CD4-positive, alpha-beta T cell treated with Interleukin-4 for 1 hour (primary cell): Measurements from ENCODE around the gene FOXM1.

Source experiments
- DNase-seq, 2 donors: peaks; one replicate each; pipeline ENCODE4 v3.0.0-alpha.2; 2020 to 2022

Gene FOXM1

GRCh38 chr12:2834581-2835491, 42.1 kb downstream of the FOXM1 start, which contains the start of gene NRIP2:
Gene NRIP2 (minus strand): TSS chr12:2835035. CDS start chr12:2834983, 52 bp downstream.
- DNase-seq, result no peak

- no peak for DNase-seq
These were observed 43.2 kb downstream of the FOXM1 start for GRCh38 chr12:2833810-2834209.

DNA sequence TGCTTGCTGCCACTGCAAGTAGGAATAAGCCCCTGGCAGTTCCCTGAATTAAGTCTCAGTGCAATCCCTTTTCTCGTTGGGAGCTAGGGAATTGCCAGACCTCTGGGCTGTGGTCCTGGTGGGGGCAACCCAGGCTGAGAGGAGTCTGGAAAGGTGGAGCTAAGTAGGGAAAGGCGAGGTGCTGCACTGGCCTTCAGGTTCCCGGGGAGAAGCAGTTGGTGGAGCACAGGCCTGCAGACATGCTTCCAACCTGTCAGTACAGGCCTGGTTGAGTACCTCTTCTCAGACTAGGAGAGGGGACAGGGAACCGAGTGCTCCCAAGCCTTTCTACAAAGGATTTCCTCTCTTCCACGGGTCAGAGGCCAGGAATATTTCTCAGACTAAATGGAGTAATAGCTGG, 43.6 kb downstream of the FOXM1 start:
- no peak for DNase-seq

- DNase-seq, result no peak
These were observed 44.3 kb downstream of the FOXM1 start for GRCh38 chr12:2832550-2833127.

DNA sequence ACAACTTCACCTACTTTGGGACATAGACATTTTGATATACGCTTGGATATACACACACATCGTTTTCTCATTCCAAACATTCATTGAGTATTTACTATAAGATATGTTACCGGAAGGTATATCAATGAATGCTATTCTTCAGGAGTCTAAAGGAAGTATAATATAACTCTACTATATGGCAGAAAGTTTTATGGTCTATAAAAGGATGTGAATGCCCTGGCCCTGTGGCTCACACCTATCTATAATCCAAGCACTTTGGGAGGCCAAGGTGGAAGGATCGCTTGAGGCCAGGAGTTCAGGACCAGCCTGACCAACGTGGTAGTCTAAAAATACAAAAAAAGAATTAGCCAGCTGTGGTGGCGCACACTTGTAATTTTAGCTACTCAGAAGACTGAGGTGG, 47.7 kb downstream of the FOXM1 start:
- DNase-seq, result no peak

- DNase-seq, result no peak
These were observed 50.1 kb downstream of the FOXM1 start for GRCh38 chr12:2826721-2827515.

DNA sequence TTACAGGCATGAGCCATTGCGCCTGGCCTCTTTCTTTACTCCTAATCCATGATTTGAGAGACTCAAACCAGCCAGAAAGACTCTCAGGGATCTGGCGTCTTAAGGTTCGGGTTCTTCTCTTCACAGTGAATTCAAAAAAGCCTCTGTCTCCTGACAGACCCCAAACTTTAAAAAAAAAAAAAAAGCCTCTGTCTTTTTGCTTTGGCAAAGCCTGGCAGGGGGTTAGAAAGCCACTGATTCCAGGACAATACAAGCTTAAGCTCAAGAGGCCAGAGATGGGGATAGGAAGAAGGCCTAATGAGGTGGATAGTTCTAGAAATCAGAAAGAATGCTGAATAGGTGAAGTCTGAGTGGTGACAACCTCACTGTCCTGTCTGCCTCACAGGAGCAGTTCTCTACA, 50.9 kb downstream of the FOXM1 start:
- DNase-seq, result no peak

- no peak for DNase-seq
These were observed 51.8 kb downstream of the FOXM1 start for GRCh38 chr12:2825132-2825531.

- no peak for DNase-seq
These were observed 52.4 kb downstream of the FOXM1 start for GRCh38 chr12:2824541-2824940.

DNA sequence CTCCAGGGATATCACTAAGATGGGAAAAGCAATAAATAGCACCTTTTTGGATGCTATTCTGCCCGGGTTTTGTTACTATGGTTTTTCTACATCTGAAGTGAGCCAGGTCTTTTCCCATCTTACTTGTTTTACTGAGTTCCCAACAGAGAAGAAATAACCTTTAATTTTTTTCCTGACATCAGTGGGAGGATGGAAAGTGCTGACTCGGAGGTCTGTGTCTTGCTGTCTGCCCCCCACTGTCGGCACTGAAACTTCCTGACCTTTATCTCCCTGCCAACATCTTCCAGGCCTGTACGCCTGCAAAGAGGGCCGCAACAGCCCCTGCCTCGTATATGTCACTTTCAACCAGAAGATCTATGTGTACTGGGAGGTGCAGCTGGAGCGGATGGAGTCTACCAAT, 53.5 kb downstream of the FOXM1 start:
- no peak for DNase-seq

DNA sequence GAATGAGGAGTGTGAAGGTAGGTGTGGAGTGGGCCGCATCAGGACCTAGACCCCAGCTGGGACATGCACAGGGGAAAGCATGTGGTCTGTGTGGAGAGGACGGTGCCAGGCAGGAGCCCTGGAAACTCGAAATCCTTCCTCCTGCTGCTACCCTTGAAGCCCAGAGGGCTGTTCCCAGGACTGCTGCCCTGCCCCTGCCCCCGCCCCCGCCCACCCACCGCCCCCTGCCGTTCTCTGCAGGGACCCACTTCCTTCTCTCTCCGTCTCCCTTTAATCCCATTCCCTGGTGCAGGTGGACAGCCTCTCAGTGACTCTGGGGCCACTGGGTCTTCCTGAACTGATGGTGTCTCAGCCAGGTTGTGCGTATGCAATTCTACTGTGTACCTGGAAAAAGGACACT, 56.5 kb downstream of the FOXM1 start:
- no peak for DNase-seq

DNA sequence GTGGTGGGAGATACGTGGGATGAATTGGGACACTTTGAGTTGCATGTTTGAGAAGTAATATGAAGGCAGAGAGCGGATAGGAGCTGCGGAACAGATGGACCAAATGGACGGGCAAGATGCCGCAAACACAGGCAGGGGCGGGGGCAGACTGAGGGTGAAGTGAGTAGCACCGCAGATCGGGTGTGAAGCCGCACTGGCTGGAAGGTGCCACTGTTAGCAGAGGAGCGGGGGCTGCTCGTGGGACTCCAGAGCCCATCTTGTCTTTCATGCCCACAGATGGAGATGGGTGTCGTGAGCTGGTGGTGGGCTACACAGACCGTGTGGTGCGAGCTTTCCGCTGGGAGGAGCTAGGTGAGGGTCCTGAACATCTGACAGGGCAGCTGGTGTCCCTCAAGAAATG, 57.2 kb downstream of the FOXM1 start:
- DNase-seq, result no peak

DNA sequence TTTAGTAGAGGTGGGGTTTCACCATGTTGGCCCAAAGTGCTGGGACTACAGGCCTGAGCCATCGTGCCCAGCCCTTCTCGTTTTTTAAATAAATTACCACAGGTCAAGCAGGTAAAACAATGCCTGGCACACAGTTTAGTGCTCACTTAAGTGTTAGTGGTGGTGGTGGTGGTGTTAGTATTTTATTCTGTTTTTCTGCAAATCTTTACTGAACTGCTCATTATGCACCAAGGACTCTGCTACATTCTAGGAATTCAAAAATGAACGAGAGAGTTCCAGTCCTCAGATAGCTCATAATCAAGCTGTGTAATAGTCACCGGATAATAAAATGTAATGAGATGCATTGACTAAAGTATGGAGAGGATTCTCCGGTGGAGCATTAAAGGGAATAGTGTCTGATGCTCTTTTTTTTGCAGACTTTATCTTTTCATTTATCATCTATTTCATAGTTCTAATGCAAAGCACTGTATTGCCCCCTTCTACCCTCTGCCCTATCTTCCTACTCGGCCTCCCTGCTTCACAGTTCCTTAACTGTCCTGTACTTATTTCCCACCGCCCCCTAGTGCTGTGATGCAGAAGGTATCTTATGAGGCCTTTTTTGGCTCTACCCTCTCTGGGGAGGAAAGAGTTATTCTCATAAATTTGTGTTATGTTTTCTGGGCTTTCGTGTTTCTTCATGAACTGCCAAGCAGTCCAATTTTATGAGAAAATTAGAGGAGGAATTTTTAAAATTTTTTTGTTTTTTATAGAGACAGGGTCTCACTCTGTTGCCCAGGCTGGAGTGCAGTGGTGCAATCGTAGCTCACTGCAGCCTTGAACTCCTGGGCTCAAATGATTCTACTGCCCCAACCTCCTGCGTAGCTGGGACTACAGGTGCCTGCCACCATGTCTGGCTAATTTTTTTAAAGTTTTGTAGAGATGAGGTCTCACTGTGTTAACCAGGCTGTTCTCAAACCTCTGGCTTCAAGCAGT, 63.5 kb downstream of the FOXM1 start:
- peak; percentile 49 to 61 for DNase-seq

DNA sequence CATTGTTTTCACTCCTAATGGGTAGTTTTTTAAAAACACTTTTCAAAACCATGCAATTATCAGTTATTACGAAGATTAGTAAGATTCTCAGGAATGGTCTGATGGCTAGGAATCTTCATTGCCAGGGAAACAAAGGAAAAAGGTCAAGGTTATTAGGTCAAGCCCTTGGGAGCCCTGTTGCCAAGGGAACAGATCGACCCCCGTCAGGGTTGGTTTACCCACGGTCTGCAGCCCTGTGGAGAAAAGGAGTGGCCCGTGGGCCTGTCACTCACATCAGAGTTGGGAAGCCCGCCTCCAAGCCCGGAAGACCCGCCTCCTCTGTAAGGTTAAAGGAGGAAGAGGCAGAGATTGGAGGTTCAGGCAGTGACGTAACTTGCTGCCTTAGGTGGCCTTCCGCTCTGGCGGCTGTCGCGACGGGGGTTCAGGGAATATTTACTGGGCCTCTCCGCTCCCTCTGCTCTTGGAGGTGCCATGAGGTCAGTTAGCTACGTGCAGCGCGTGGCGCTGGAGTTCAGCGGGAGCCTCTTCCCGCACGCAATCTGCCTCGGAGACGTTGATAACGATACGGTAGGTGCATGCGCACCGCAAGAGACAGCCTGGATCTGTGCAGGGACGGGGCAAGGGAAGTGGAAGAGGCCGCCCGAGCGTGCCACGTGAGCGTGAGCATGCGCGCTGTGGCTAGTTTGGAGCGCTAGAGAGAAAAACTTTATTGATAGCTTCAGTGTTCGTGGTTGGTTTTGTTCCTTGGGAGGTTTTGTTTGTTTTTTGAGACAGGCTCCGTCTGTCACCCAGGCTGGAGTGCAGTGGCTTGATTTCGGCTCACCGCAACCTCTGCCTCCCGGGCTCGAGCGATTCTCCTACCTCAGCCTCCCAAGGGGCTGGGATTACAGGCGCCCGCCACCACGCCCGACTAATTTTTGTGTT, 64.4 kb downstream of the FOXM1 start, which contains the start of gene ITFG2:
TSS of gene ITFG2 (plus strand) at position 379 of the 924 bp plus-strand sequence. CDS start at position 472, 93 bp downstream.
- peak; percentile 98 for DNase-seq

DNA sequence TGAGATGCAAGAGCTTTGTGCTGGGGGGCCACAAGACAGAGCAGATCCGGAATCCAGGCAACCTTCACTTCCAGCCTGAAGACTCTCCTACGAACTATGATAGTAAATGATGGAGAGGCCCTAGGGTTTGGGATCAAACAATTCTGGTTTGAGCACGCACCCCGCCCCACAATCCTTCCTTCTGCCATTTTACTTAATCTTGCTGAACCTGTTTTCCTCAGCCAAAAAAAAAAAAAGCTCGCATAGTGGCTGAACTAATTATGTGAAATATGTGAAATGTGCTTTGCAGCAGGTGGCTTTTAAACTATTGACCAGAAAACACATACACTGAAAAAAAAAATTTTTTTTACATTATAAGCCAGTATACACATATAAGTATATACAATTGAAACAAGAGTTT, 65.2 kb downstream of the FOXM1 start:
- no peak for DNase-seq
